Lung (tissue), 12 donors: ENCODE results near the gene PYCR2. TPM values are rescaled to one million over a fixed set of nuclear protein-coding genes. Genes with fewer than 3 reads are reported as not detected.

Experiments
- ATAC-seq: fragments of 200-7000 bp; cut with Tn5 transposase; one replicate; pipeline ENCODE4 v1.9.1; 2020; ENCODE audit warnings: moderate number of reproducible peaks; ENCODE audit not compliant: insufficient read depth, low FRiP score
- DNase-seq, 3 donors: peaks; one replicate each; pipeline ENCODE4 v3.0.0-alpha.2; 2013 to 2017
- H3K27ac ChIP-seq, 2 donors: one replicate each; pipeline ENCODE4 v1.5.1; 2013; ENCODE audit warnings: mild to moderate bottlenecking in 2 of 2, moderate library complexity in 2 of 2, control low read depth in 1 of 2, inconsistent platforms in 1 of 2, low read depth in 1 of 2, low read length in 1 of 2
- H3K27me3 ChIP-seq, 3 donors: one replicate each; pipeline ENCODE4 v1.5.1; 2013; ENCODE audit warnings: low read length in 2 of 3; ENCODE audit not compliant: control insufficient read depth in 3 of 3, insufficient read depth in 3 of 3
- H3K36me3 ChIP-seq, 4 donors: one replicate each; pipeline ENCODE4 v1.5.1; 2013; ENCODE audit warnings: low read length in 4 of 4, mild to moderate bottlenecking in 1 of 4, moderate library complexity in 1 of 4; ENCODE audit not compliant: control insufficient read depth in 4 of 4, insufficient read depth in 4 of 4
- H3K4me1 ChIP-seq, 5 donors: one replicate each; pipeline ENCODE4 v1.5.1; 2013; ENCODE audit warnings: low read length in 5 of 5, mild to moderate bottlenecking in 2 of 5, moderate library complexity in 1 of 5; ENCODE audit not compliant: control insufficient read depth in 5 of 5, insufficient read depth in 5 of 5
- H3K4me3 ChIP-seq: one replicate; pipeline ENCODE4 v1.5.1; 2013; ENCODE audit warnings: mild to moderate bottlenecking, control low read depth, moderate library complexity
- H3K9ac ChIP-seq, 2 donors: one replicate each; pipeline ENCODE4 v1.5.1; 2013; ENCODE audit warnings: low read length in 2 of 2, control low read depth in 1 of 2; ENCODE audit not compliant: insufficient read depth in 1 of 2
- H3K9me3 ChIP-seq, 4 donors: one replicate each; pipeline ENCODE4 v1.5.1; 2013; ENCODE audit warnings: low read length in 3 of 4, mild to moderate bottlenecking in 1 of 4, moderate library complexity in 1 of 4; ENCODE audit not compliant: control insufficient read depth in 4 of 4, insufficient read depth in 3 of 4
- CTCF ChIP-seq: IDR thresholded peaks from 2 replicates; pipeline ENCODE4 v1.5.1; 2012; ENCODE audit warnings: mild to moderate bottlenecking; ENCODE audit errors: control extremely low read depth, extremely low read depth
- WGBS, 2 donors: extraction: QIAGEN DNeasy Blood & Tissue Kit; methylation state at CpG; one replicate each; pipeline ENCODE4 v1.1.7; 2013; 5-methylcytosine and 5-hydroxymethylcytosine counted together
- polyA plus RNA-seq, 2 donors: library from polyadenylated mRNA; stranded (reverse); fragments of 200-250 nt; gene quantifications; one replicate each; pipeline ENCODE4 v1.2.1, GENCODE V29; 2013
- total RNA-seq, 2 donors: library from RNA; depleted of rRNA in 1 of 2; stranded (reverse); fragments of >200 nt in 1 of 2; gene quantifications; one replicate each; pipeline ENCODE4 v1.2.1, GENCODE V29; 2014 to 2021
- donor health status: control.
- donor health status: control.
- donor health status: Bipolar disorder and iron deficiency.
- donor health status: healthy.
- donor health status: DM: yes; HTN: yes; CAD: no.

PYCR2 gene
- total and polyA plus RNA-seq, 4 donors = 32.6 to 105 (median 84.8) TPM

GRCh38 chr1:225953315-225953714, 29.3 kb upstream of the PYCR2 start:
- WGBS, 2 donors = 90 to 95% methylated on average over 4 of the region's 4 CpGs
- Histone ChIP-seq H3K27ac (no peak overlapping the region), H3K9ac (no peak overlapping the region), H3K9me3 (peaks cover 0 to 2% (median 0%) of the 10 kb centered on the region in 4 donors), H3K27me3 (no peaks in the 10 kb centered on the region), H3K4me3 (no peak overlapping the region), H3K36me3 (no peaks in the 10 kb centered on the region), H3K4me1 (no peaks in the 10 kb centered on the region)
- no peak for DNase-seq
- no peak for TF ChIP-seq CTCF
- no peak for ATAC-seq

GRCh38 chr1:225950905-225951497, 27.0 kb upstream of the PYCR2 start:
- no peaks in the 10 kb centered on the region for H3K4me1 ChIP-seq
- H3K27ac ChIP-seq = no peak overlapping the region
- H3K27me3 ChIP-seq = no peaks in the 10 kb centered on the region
- DNase-seq (no peak), ATAC-seq (no peak)
- no peak overlapping the region for H3K4me3 ChIP-seq
- no peak for TF ChIP-seq CTCF
- 35 to 57% methylated on average over 9 of the region's 9 CpGs for WGBS, 2 donors
- peaks cover 0 to 2% (median 0%) of the 10 kb centered on the region in 4 donors for H3K9me3 ChIP-seq
- no peaks in the 10 kb centered on the region for H3K36me3 ChIP-seq
- H3K9ac ChIP-seq = no peak overlapping the region

- no peak overlapping the region for H3K27ac ChIP-seq
- 50 to 52% methylated on average over 6 of the region's 6 CpGs for WGBS, 2 donors
- TF ChIP-seq CTCF = no peak
- H3K36me3 ChIP-seq = no peaks in the 10 kb centered on the region
- no peaks in the 10 kb centered on the region for H3K4me1 ChIP-seq
- H3K9ac ChIP-seq = no peak overlapping the region
- ATAC-seq (no peak), DNase-seq (no peak)
- no peaks in the 10 kb centered on the region for H3K27me3 ChIP-seq
- no peak overlapping the region for H3K4me3 ChIP-seq
- H3K9me3 ChIP-seq = peaks cover 0 to 2% (median 0%) of the 10 kb centered on the region in 4 donors
Observed at GRCh38 chr1:225949041-225949440, 25.0 kb upstream of the PYCR2 start.

- no peak for DNase-seq
- TF ChIP-seq CTCF = no peak
- Histone ChIP-seq H3K4me3 (no peak overlapping the region), H3K27me3 (no peaks in the 10 kb centered on the region), H3K9me3 (peaks cover 0 to 2% (median 0%) of the 10 kb centered on the region in 4 donors), H3K4me1 (peaks cover 0 to 3% (median 1%) of the 10 kb centered on the region in 5 donors), H3K27ac (no peak overlapping the region), H3K9ac (no peak overlapping the region), H3K36me3 (no peaks in the 10 kb centered on the region)
- ATAC-seq = no peak
- WGBS, 2 donors = 95 to 96% methylated on average over 5 of the region's 5 CpGs
Observed at GRCh38 chr1:225946803-225947202, 22.8 kb upstream of the PYCR2 start.
